Superior temporal gyrus (tissue), 1 donor: ENCODE measurements around the gene SPTLC2.
"Not testable (repeated sequence)": the region's sequence is repeated elsewhere in the genome, so short reads cannot be mapped to it uniquely, and the experiment has no call there.

Experiments
- DNase-seq: peaks from one replicate; pipeline ENCODE4 v3.0.0-alpha.2; 2016; ENCODE audit errors: extremely low spot score

Gene SPTLC2

GRCh38 chr14:77549451-77549850 is 67.0 kb downstream of the SPTLC2 start:
- no peak for DNase-seq

GRCh38 chr14:77547512-77548180 is 68.8 kb downstream of the SPTLC2 start:
- no peak for DNase-seq

GRCh38 chr14:77545171-77545570 is 71.3 kb downstream of the SPTLC2 start:
- DNase-seq = not testable (repeated sequence)

- no peak for DNase-seq
These were observed 71.9 kb downstream of the SPTLC2 start for GRCh38 chr14:77544571-77544970.

- no peak for DNase-seq
These were observed 72.7 kb downstream of the SPTLC2 start for GRCh38 chr14:77543637-77544334.

GRCh38 chr14:77543240-77543551 is 73.2 kb downstream of the SPTLC2 start:
- DNase-seq = no peak

- DNase-seq = peak; percentile 48
These were observed 73.8 kb downstream of the SPTLC2 start for GRCh38 chr14:77542421-77543239.

GRCh38 chr14:77541905-77542304 is 74.5 kb downstream of the SPTLC2 start:
- no peak for DNase-seq

GRCh38 chr14:77536951-77537350 is 79.5 kb downstream of the SPTLC2 start:
- DNase-seq = not testable (repeated sequence)

- DNase-seq = no peak
These were observed 85.4 kb downstream of the SPTLC2 start for GRCh38 chr14:77531071-77531470.

GRCh38 chr14:77529963-77530362 is 86.5 kb downstream of the SPTLC2 start:
- no peak for DNase-seq

- DNase-seq = no peak
These were observed 87.2 kb downstream of the SPTLC2 start for GRCh38 chr14:77529213-77529612.

- not testable (repeated sequence) for DNase-seq
These were observed 87.7 kb downstream of the SPTLC2 start for GRCh38 chr14:77528701-77529100.

GRCh38 chr14:77526266-77526665 is 90.2 kb downstream of the SPTLC2 start:
- DNase-seq = no peak

GRCh38 chr14:77524536-77524935 is 91.9 kb downstream of the SPTLC2 start:
- no peak for DNase-seq

- no peak for DNase-seq
These were observed 93.3 kb downstream of the SPTLC2 start for GRCh38 chr14:77523109-77523508.

- DNase-seq = no peak
These were observed 95.9 kb downstream of the SPTLC2 start for GRCh38 chr14:77520555-77520954.

GRCh38 chr14:77516126-77516525 is 100.3 kb downstream of the SPTLC2 start:
- DNase-seq = no peak

- DNase-seq = no peak
These were observed 104.8 kb downstream of the SPTLC2 start for GRCh38 chr14:77511486-77512162.

GRCh38 chr14:77509366-77509765 is 107.1 kb downstream of the SPTLC2 start:
- DNase-seq = no peak

GRCh38 chr14:77508876-77509275 is 107.6 kb downstream of the SPTLC2 start:
- DNase-seq = no peak

GRCh38 chr14:77508249-77508648 is 108.2 kb downstream of the SPTLC2 start:
- DNase-seq = no peak
